ENCODE results near the gene DDIT3. TPM values are rescaled to one million over a fixed set of nuclear protein-coding genes. Genes with fewer than 3 reads are reported as not detected.
A peak's percentile ranks its signal among the peaks of the same experiment; 100 is the strongest.

Gene DDIT3
- total and polyA plus RNA-seq, 7 experiments from 2014 or later: 15.9 to 124 (median 48.8) TPM

GRCh38 chr12:57469296-57470164, 50.8 kb downstream of the DDIT3 start:
- H3K4me3 Mint-ChIP-seq: no peak overlapping the region
- ChIA-PET CTCF (interaction anchor here (0.7 to 0.9 kb wide), 2 partner anchors 9 to 151 kb away, joined by 3 to 4 read pairs; no protein-coding TSS in a partner anchor), POLR2A (interaction anchor here (1.0 to 1.6 kb wide), 3 partner anchors 9 to 11 kb away, joined by 3 to 8 read pairs (median 3); no protein-coding TSS in a partner anchor)
- Histone ChIP-seq H3K36me3 (ENCODE audit: control insufficient read depth in 2 of 3, insufficient read depth in 3 of 3, low read length in 3 of 3) (peaks cover 20 to 72% (median 34%) of the 10 kb centered on the region in 3 experiments), H3K27me3 (ENCODE audit: control insufficient read depth in 2 of 2, insufficient read depth in 2 of 2, low read length in 2 of 2) (no peaks in the 10 kb centered on the region), H3K4me3 (ENCODE audit: low read length) (no peak overlapping the region), H3K4me1 (ENCODE audit: control insufficient read depth in 2 of 2, insufficient read depth in 2 of 2, low read length in 2 of 2) (peaks cover 12 to 28% of the 10 kb centered on the region in 2 donors), H3K27ac (ENCODE audit: low read depth, low read length) (no peak overlapping the region), H3K9me3 (ENCODE audit: control insufficient read depth in 2 of 3, low read length in 3 of 3) (no peaks in the 10 kb centered on the region)
- intact Hi-C loops (cut with micrococcal nuclease): no loop called here
- peaks cover 14 to 49% (median 34%) of the 10 kb centered on the region in 5 donors for H3K36me3 Mint-ChIP-seq
- DNase-seq (no peak), ATAC-seq (peak; percentile 6)
- no peaks in the 10 kb centered on the region for H3K27me3 Mint-ChIP-seq
- peak overlapping the region in 5 of 9 donors; percentile 10 to 56 (median 41) for H3K27ac Mint-ChIP-seq
- H3K4me1 Mint-ChIP-seq: peaks cover 34 to 52% (median 45%) of the 10 kb centered on the region in 7 donors
- H3K9me3 Mint-ChIP-seq: no peaks in the 10 kb centered on the region

- Histone ChIP-seq H3K4me1 (ENCODE audit: control insufficient read depth in 2 of 2, insufficient read depth in 2 of 2, low read length in 2 of 2) (peaks cover 6 to 18% of the 10 kb centered on the region in 2 donors), H3K36me3 (ENCODE audit: control insufficient read depth in 2 of 3, insufficient read depth in 3 of 3, low read length in 3 of 3) (peaks cover 8 to 57% (median 21%) of the 10 kb centered on the region in 3 experiments), H3K27ac (ENCODE audit: low read depth, low read length) (no peak overlapping the region), H3K27me3 (ENCODE audit: control insufficient read depth in 2 of 2, insufficient read depth in 2 of 2, low read length in 2 of 2) (no peaks in the 10 kb centered on the region), H3K9me3 (ENCODE audit: control insufficient read depth in 2 of 3, low read length in 3 of 3) (no peaks in the 10 kb centered on the region), H3K4me3 (ENCODE audit: low read length) (no peak overlapping the region)
- CTCF ChIA-PET: interaction anchor here (0.7 kb wide), 1 partner anchor 10 kb away, joined by 4 read pairs; no protein-coding TSS in a partner anchor
- Mint-ChIP-seq H3K27me3 (no peaks in the 10 kb centered on the region), H3K9me3 (no peaks in the 10 kb centered on the region), H3K4me3 (peak overlapping the region in 1 of 10 donors; percentile 13), H3K4me1 (peaks cover 25 to 38% (median 33%) of the 10 kb centered on the region in 7 donors), H3K27ac (peak overlapping the region in 6 of 9 donors; percentile 34 to 83 (median 72)), H3K36me3 (peaks cover 11 to 37% (median 23%) of the 10 kb centered on the region in 5 donors)
- POLR2A ChIA-PET: no interaction called here
- DNase-seq (no peak), ATAC-seq (peak; percentile 10)
- intact Hi-C loops (cut with micrococcal nuclease): no loop called here
These were observed 52.4 kb downstream of the DDIT3 start for GRCh38 chr12:57467915-57468314.

- Mint-ChIP-seq H3K27ac (peak overlapping the region in 7 of 9 donors; percentile 27 to 83 (median 69)), H3K36me3 (peaks cover 11 to 31% (median 19%) of the 10 kb centered on the region in 5 donors), H3K9me3 (no peaks in the 10 kb centered on the region), H3K4me3 (peak overlapping the region in 1 of 10 donors; percentile 13), H3K4me1 (peaks cover 25 to 38% (median 33%) of the 10 kb centered on the region in 7 donors), H3K27me3 (peaks cover 0 to 3% (median 0%) of the 10 kb centered on the region in 5 donors)
- Histone ChIP-seq H3K4me3 (ENCODE audit: low read length) (no peak overlapping the region), H3K4me1 (ENCODE audit: control insufficient read depth in 2 of 2, insufficient read depth in 2 of 2, low read length in 2 of 2) (peaks cover 6 to 22% of the 10 kb centered on the region in 2 donors), H3K9me3 (ENCODE audit: control insufficient read depth in 2 of 3, low read length in 3 of 3) (no peaks in the 10 kb centered on the region), H3K27me3 (ENCODE audit: control insufficient read depth in 2 of 2, insufficient read depth in 2 of 2, low read length in 2 of 2) (no peaks in the 10 kb centered on the region), H3K27ac (ENCODE audit: low read depth, low read length) (no peak overlapping the region), H3K36me3 (ENCODE audit: control insufficient read depth in 2 of 3, insufficient read depth in 3 of 3, low read length in 3 of 3) (peaks cover 3 to 52% (median 15%) of the 10 kb centered on the region in 3 experiments)
- ATAC-seq (no peak), DNase-seq (no peak)
- POLR2A ChIA-PET: no interaction called here
- CTCF ChIA-PET: interaction anchor here (2.5 kb wide), 1 partner anchor 9 kb away, joined by 10 read pairs; no protein-coding TSS in a partner anchor
- intact Hi-C loops (cut with micrococcal nuclease): no loop called here
These were observed 53.0 kb downstream of the DDIT3 start for GRCh38 chr12:57467212-57467874.

Small RNA genes within 50 kb of the gene (microRNA-seq; reads per million reads assigned to microRNA genes)
- gene MIR616 (ENCODE audit: borderline microRNAs expressed) (not detected), gene MIR6758 (ENCODE audit: borderline microRNAs expressed) (not detected)

Other genes with a start within 250 kb of the DDIT3 start
- 100 to 1,000 TPM in 4 of 5 experiments, 10 to 100 TPM in 1; 74.9 to 145 (median 120) TPM for gene R3HDM2, start 89.5 kb downstream of the DDIT3 start, total RNA-seq
- gene R3HDM2, start 89.5 kb downstream of the DDIT3 start, polyA plus RNA-seq: 10 to 100 TPM; 13.7 to 25.8 TPM
- under 1 TPM in 1 of 5 experiments, not detected in 4; 0.16 TPM for gene INHBC, start 85.7 kb downstream of the DDIT3 start, total RNA-seq
- not detected for gene INHBC, start 85.7 kb downstream of the DDIT3 start, polyA plus RNA-seq
- under 1 TPM in 1 of 5 experiments, not detected in 4; 0.12 TPM for gene INHBE, start 65.2 kb downstream of the DDIT3 start, total RNA-seq
- gene INHBE, start 65.2 kb downstream of the DDIT3 start, polyA plus RNA-seq: not detected
- gene GLI1, start 60.7 kb downstream of the DDIT3 start, total RNA-seq: 1 to 10 TPM in 2 of 5 experiments, under 1 TPM in 3; 0.39 to 1.4 (median 0.45) TPM
- not detected for gene GLI1, start 60.7 kb downstream of the DDIT3 start, polyA plus RNA-seq
- gene ARHGAP9, start 40.6 kb downstream of the DDIT3 start, total RNA-seq: 100 to 1,000 TPM; 201 to 366 (median 347) TPM
- gene ARHGAP9, start 40.6 kb downstream of the DDIT3 start, polyA plus RNA-seq: 100 to 1,000 TPM; 198 to 283 TPM
- gene MARS1, start 32.4 kb downstream of the DDIT3 start, total RNA-seq: 100 to 1,000 TPM; 178 to 229 (median 197) TPM
- 100 to 1,000 TPM in 1 of 2 donors, 10 to 100 TPM in 1; 86.0 to 118 TPM for gene MARS1, start 32.4 kb downstream of the DDIT3 start, polyA plus RNA-seq
- 100 to 1,000 TPM in 4 of 5 experiments, 10 to 100 TPM in 1; 85.2 to 127 (median 120) TPM for gene MBD6, start 2.3 kb upstream of the DDIT3 start, total RNA-seq
- 1 to 10 TPM in 1 of 2 donors, under 1 TPM in 1; 0.50 to 1.0 TPM for gene MBD6, start 2.3 kb upstream of the DDIT3 start, polyA plus RNA-seq
- 10 to 100 TPM; 52.1 to 78.8 (median 63.0) TPM for gene DCTN2, start 26.7 kb upstream of the DDIT3 start, total RNA-seq
- gene DCTN2, start 26.7 kb upstream of the DDIT3 start, polyA plus RNA-seq: 10 to 100 TPM; 53.9 to 78.8 TPM
- gene KIF5A, start 29.5 kb upstream of the DDIT3 start, total RNA-seq: 1 to 10 TPM in 4 of 5 experiments, under 1 TPM in 1; 0.95 to 1.7 (median 1.0) TPM
- gene KIF5A, start 29.5 kb upstream of the DDIT3 start, polyA plus RNA-seq: under 1 TPM; 0.06 to 0.09 TPM
- 10 to 100 TPM; 20.1 to 29.7 (median 21.9) TPM for gene PIP4K2C, start 70.7 kb upstream of the DDIT3 start, total RNA-seq
- 10 to 100 TPM; 18.5 to 29.7 TPM for gene PIP4K2C, start 70.7 kb upstream of the DDIT3 start, polyA plus RNA-seq
- gene DTX3, start 84.3 kb upstream of the DDIT3 start, total RNA-seq: 10 to 100 TPM; 25.1 to 42.5 (median 35.6) TPM
- gene DTX3, start 84.3 kb upstream of the DDIT3 start, polyA plus RNA-seq: 1 to 10 TPM; 5.3 to 6.7 TPM
- gene ARHGEF25, start 90.9 kb upstream of the DDIT3 start, total RNA-seq: 1 to 10 TPM in 1 of 5 experiments, under 1 TPM in 4; 0.29 to 1.2 (median 0.84) TPM
- gene ARHGEF25, start 90.9 kb upstream of the DDIT3 start, polyA plus RNA-seq: not detected
- gene B4GALNT1, start 112.7 kb upstream of the DDIT3 start, total RNA-seq: 1 to 10 TPM in 1 of 5 experiments, not detected in 4; 1.4 TPM
- gene B4GALNT1, start 112.7 kb upstream of the DDIT3 start, polyA plus RNA-seq: not detected
- 100 to 1,000 TPM; 139 to 175 (median 171) TPM for gene OS9, start 173.6 kb upstream of the DDIT3 start, total RNA-seq
- 10 to 100 TPM; 59.5 to 70.6 TPM for gene OS9, start 173.6 kb upstream of the DDIT3 start, polyA plus RNA-seq
- gene AGAP2, start 218.2 kb upstream of the DDIT3 start, total RNA-seq: 10 to 100 TPM; 33.9 to 66.7 (median 60.4) TPM
- gene AGAP2, start 218.2 kb upstream of the DDIT3 start, polyA plus RNA-seq: 1 to 10 TPM; 3.0 to 6.0 TPM
- 10 to 100 TPM; 12.3 to 23.9 (median 20.3) TPM for gene TSPAN31, start 224.5 kb upstream of the DDIT3 start, total RNA-seq
- gene TSPAN31, start 224.5 kb upstream of the DDIT3 start, polyA plus RNA-seq: 10 to 100 TPM; 50.1 to 50.5 TPM
- 100 to 1,000 TPM in 1 of 5 experiments, 10 to 100 TPM in 4; 23.8 to 108 (median 42.9) TPM for gene CDK4, start 231.8 kb upstream of the DDIT3 start, total RNA-seq
- 100 to 1,000 TPM in 1 of 2 donors, 10 to 100 TPM in 1; 77.6 to 105 TPM for gene CDK4, start 231.8 kb upstream of the DDIT3 start, polyA plus RNA-seq
- 10 to 100 TPM; 27.8 to 61.7 (median 44.4) TPM for gene MARCHF9, start 234.6 kb upstream of the DDIT3 start, total RNA-seq
- 1 to 10 TPM; 3.2 to 6.6 TPM for gene MARCHF9, start 234.6 kb upstream of the DDIT3 start, polyA plus RNA-seq
- gene CYP27B1, start 246.6 kb upstream of the DDIT3 start, total RNA-seq: 1 to 10 TPM in 4 of 5 experiments, under 1 TPM in 1; 0.97 to 2.6 (median 1.7) TPM
- gene CYP27B1, start 246.6 kb upstream of the DDIT3 start, polyA plus RNA-seq: under 1 TPM in 1 of 2 donors, not detected in 1; 0.20 TPM